Gastroesophageal sphincter (tissue), 3 donors: ENCODE results near the gene FASLG.

Experiments used
- CTCF ChIP-seq, 4 experiments: fragments of 200-600 bp in 2 of 4; fragments of 450-650 bp in 2 of 4; sonication (generic) in 1 of 4; IDR thresholded peaks; one replicate each; pipeline ENCODE4 v1.5.1; 2017 to 2019; ENCODE audit warnings: antibody characterized with exemption in 4 of 4, mild to moderate bottlenecking in 2 of 4, moderate library complexity in 2 of 4
- EP300 ChIP-seq: sonication (generic); formaldehyde crosslinking; IDR thresholded peaks from one replicate; pipeline ENCODE4 v1.6.1; 2017; ENCODE audit warnings: antibody characterized with exemption, mild to moderate bottlenecking
- POLR2A ChIP-seq, 2 donors: fragments of 450-650 bp; IDR thresholded peaks; one replicate each; pipeline ENCODE4 v1.6.1; 2017; ENCODE audit warnings: antibody characterized with exemption in 2 of 2, mild to moderate bottlenecking in 2 of 2, moderate library complexity in 1 of 2

- no peak for TF ChIP-seq EP300
- TF ChIP-seq CTCF (IDR thresholded peaks at IDR 0.05): no peak
- TF ChIP-seq POLR2A (IDR thresholded peaks at IDR 0.05): no peak
Measured at GRCh38 chr1:172670316-172670715, 11.4 kb downstream of the FASLG start.
